Naive B cell (primary cell): Measurements from ENCODE around the gene CACNA2D3. TPM values are rescaled to one million over a fixed set of nuclear protein-coding genes. Genes with fewer than 3 reads are reported as not detected.
"Not testable (repeated sequence)": the region's sequence is repeated elsewhere in the genome, so short reads cannot be mapped to it uniquely, and the experiment has no call there.

ENCODE experiments used
- ATAC-seq, 2 donors: fragments of 150-1000 bp; cut with Tn5 transposase; 2 replicates each; pipeline ENCODE4 v1.10.0; 2021; ENCODE audit warnings: low read depth in 2 of 2, mild to moderate bottlenecking in 2 of 2, moderate library complexity in 2 of 2
- DNase-seq: peaks from one replicate; pipeline ENCODE4 v3.0.0; 2022
- H3K27ac Mint-ChIP-seq, 6 donors: one replicate each; pipeline ENCODE4 v1.8.0; 2020 to 2022; ENCODE audit warnings: mild to moderate bottlenecking in 6 of 6, mixed read lengths in 6 of 6, moderate library complexity in 5 of 6, inconsistent platforms in 2 of 6
- H3K27me3 Mint-ChIP-seq, 3 donors: one replicate each; pipeline ENCODE4 v1.8.0; 2021 to 2022; ENCODE audit warnings: mixed read lengths in 3 of 3, mild to moderate bottlenecking in 1 of 3
- H3K36me3 Mint-ChIP-seq, 2 donors: one replicate each; pipeline ENCODE4 v1.8.0; 2020 to 2022; ENCODE audit warnings: mixed read lengths in 2 of 2, inconsistent platforms in 1 of 2, mild to moderate bottlenecking in 1 of 2
- H3K4me1 Mint-ChIP-seq, 3 donors: one replicate each; pipeline ENCODE4 v1.8.0; 2020 to 2022; ENCODE audit warnings: mixed read lengths in 3 of 3, inconsistent platforms in 1 of 3, mild to moderate bottlenecking in 1 of 3, moderate library complexity in 1 of 3
- H3K4me3 Mint-ChIP-seq, 8 donors: one replicate each; pipeline ENCODE4 v1.8.0; 2020 to 2022; ENCODE audit warnings: mild to moderate bottlenecking in 8 of 8, mixed read lengths in 8 of 8, moderate library complexity in 8 of 8, inconsistent platforms in 2 of 8
- H3K9me3 Mint-ChIP-seq, 7 donors: one replicate each; pipeline ENCODE4 v1.8.0; 2020 to 2022; ENCODE audit warnings: mixed read lengths in 7 of 7, mild to moderate bottlenecking in 5 of 7, inconsistent platforms in 2 of 7, moderate library complexity in 1 of 7
- polyA plus RNA-seq, 6 donors: library from polyadenylated mRNA; unstranded; fragments of 300-500 nt; fragmentation: Illumina TruSeq; gene quantifications; one replicate each; pipeline ENCODE4 v1.2.3, GENCODE V29; 2021; ENCODE audit warnings: low read depth in 6 of 6

Gene CACNA2D3
- polyA plus RNA-seq, 6 donors from 2014 or later, result not detected

GRCh38 chr3:55111906-55112305 lies 989.6 kb downstream of the CACNA2D3 start:
- not testable (repeated sequence) for H3K36me3 Mint-ChIP-seq, H3K27me3 Mint-ChIP-seq, DNase-seq, H3K27ac Mint-ChIP-seq, H3K4me3 Mint-ChIP-seq, H3K4me1 Mint-ChIP-seq, ATAC-seq
- H3K9me3 Mint-ChIP-seq, result peaks cover 0 to 13% (median 5%) of the 10 kb centered on the region in 7 donors

GRCh38 chr3:55118451-55118850 lies 996.1 kb downstream of the CACNA2D3 start:
- DNase-seq (no peak), ATAC-seq (no peak)
- no peaks in the 10 kb centered on the region for H3K4me1 Mint-ChIP-seq
- no peaks in the 10 kb centered on the region for H3K36me3 Mint-ChIP-seq
- H3K4me3 Mint-ChIP-seq, result no peak overlapping the region
- peaks cover 0 to 11% (median 5%) of the 10 kb centered on the region in 7 donors for H3K9me3 Mint-ChIP-seq
- no peaks in the 10 kb centered on the region for H3K27me3 Mint-ChIP-seq
- no peak overlapping the region for H3K27ac Mint-ChIP-seq

- no peak overlapping the region for H3K4me3 Mint-ChIP-seq
- H3K27ac Mint-ChIP-seq, result no peak overlapping the region
- no peaks in the 10 kb centered on the region for H3K36me3 Mint-ChIP-seq
- DNase-seq (no peak), ATAC-seq (no peak)
- H3K27me3 Mint-ChIP-seq, result no peaks in the 10 kb centered on the region
- peaks cover 0 to 11% (median 5%) of the 10 kb centered on the region in 7 donors for H3K9me3 Mint-ChIP-seq
- no peaks in the 10 kb centered on the region for H3K4me1 Mint-ChIP-seq
Measured at GRCh38 chr3:55119268-55119667, 996.9 kb downstream of the CACNA2D3 start.

GRCh38 chr3:55122312-55122711 lies 1000.0 kb downstream of the CACNA2D3 start:
- DNase-seq (no peak), ATAC-seq (no peak)
- H3K27me3 Mint-ChIP-seq, result no peaks in the 10 kb centered on the region
- peaks cover 0 to 10% (median 4%) of the 10 kb centered on the region in 7 donors for H3K9me3 Mint-ChIP-seq
- H3K4me3 Mint-ChIP-seq, result no peak overlapping the region
- H3K36me3 Mint-ChIP-seq, result no peaks in the 10 kb centered on the region
- H3K4me1 Mint-ChIP-seq, result no peaks in the 10 kb centered on the region
- H3K27ac Mint-ChIP-seq, result no peak overlapping the region

Other genes with a start within 250 kb of the CACNA2D3 start
- gene ACTR8, start 240.4 kb upstream of the CACNA2D3 start, polyA plus RNA-seq, result 10 to 100 TPM in 5 of 6 donors, 1 to 10 TPM in 1; 8.3 to 26.6 (median 15.4) TPM
- gene SELENOK, start 230.7 kb upstream of the CACNA2D3 start, polyA plus RNA-seq, result 100 to 1,000 TPM; 104 to 137 (median 121) TPM